Tibial artery (tissue), 4 donors: ENCODE results near the gene NTN3.
A peak's percentile ranks its signal among the peaks of the same experiment; 100 is the strongest.

Source experiments
- DNase-seq, 2 donors: peaks; one replicate each; pipeline ENCODE4 v3.0.0-alpha.2; 2019
- H3K27ac ChIP-seq, 2 donors: fragments of 200-600 bp; sonication (generic) in 1 of 2; 1 replicate in 1 of 2; 2 replicates in 1 of 2; pipeline ENCODE4 v1.5.1; 2018 to 2019; ENCODE audit warnings: mild to moderate bottlenecking in 1 of 2
- H3K27me3 ChIP-seq, 2 donors: fragments of 200-600 bp; sonication (generic) in 1 of 2; one replicate each; pipeline versions ENCODE4 v1.5.1 to v1.6.0; 2016 to 2019
- H3K36me3 ChIP-seq, 3 donors: fragments of 200-600 bp; sonication (generic) in 2 of 3; one replicate each; pipeline ENCODE4 v1.5.1; 2016 to 2019; ENCODE audit warnings: mild to moderate bottlenecking in 2 of 3
- H3K4me1 ChIP-seq, 4 donors: fragments of 200-600 bp; sonication (generic) in 2 of 4; 1 replicate in 3 of 4; 2 replicates in 1 of 4; pipeline ENCODE4 v1.5.1; 2016 to 2019
- H3K4me3 ChIP-seq, 2 donors: fragments of 200-600 bp; sonication (generic) in 1 of 2; 1 replicate in 1 of 2; 2 replicates in 1 of 2; pipeline ENCODE4 v1.5.1; 2018 to 2019; ENCODE audit warnings: mild to moderate bottlenecking in 2 of 2
- H3K9me3 ChIP-seq, 3 donors: fragments of 200-600 bp; sonication (generic) in 1 of 3; one replicate each; pipeline ENCODE4 v1.5.1; 2016 to 2019
- CTCF ChIP-seq, 2 experiments: fragments of 200-600 bp in 1 of 2; fragments of 450-650 bp in 1 of 2; IDR thresholded peaks; one replicate each; pipeline ENCODE4 v1.5.1; 2017 to 2019; ENCODE audit warnings: antibody characterized with exemption in 2 of 2, mild to moderate bottlenecking in 1 of 2, moderate library complexity in 1 of 2
- intact Hi-C: fragments of 100-400 bp; cut with DNase I; formaldehyde crosslinking; loops from one replicate; pipeline ENCODE4 v1.15.0; 2023; ENCODE audit warnings: low total_unique reads

Gene NTN3

GRCh38 chr16:2472488-2472864, 1.4 kb downstream of the NTN3 start:
- Histone ChIP-seq H3K27ac (no peak overlapping the region), H3K4me3 (no peak overlapping the region), H3K36me3 (no peaks in the 10 kb centered on the region), H3K4me1 (peaks cover 6 to 78% (median 58%) of the 10 kb centered on the region in 4 donors), H3K27me3 (peaks cover 6 to 61% of the 10 kb centered on the region in 2 donors), H3K9me3 (no peaks in the 10 kb centered on the region)
- DNase-seq: no peak
- TF ChIP-seq CTCF (IDR thresholded peaks at IDR 0.05): no peak
- intact Hi-C loops: loop anchor here (10.0 kb wide), 1 partner anchor 128 kb away; the partner anchor contains the start of gene ABCA3

- Histone ChIP-seq H3K4me3 (no peak overlapping the region), H3K27ac (no peak overlapping the region), H3K4me1 (peaks cover 6 to 73% (median 54%) of the 10 kb centered on the region in 4 donors), H3K27me3 (peaks cover 6 to 56% of the 10 kb centered on the region in 2 donors), H3K9me3 (no peaks in the 10 kb centered on the region), H3K36me3 (no peaks in the 10 kb centered on the region)
- DNase-seq: no peak
- no peak for TF ChIP-seq CTCF (IDR thresholded peaks at IDR 0.05)
- intact Hi-C loops: loop anchor here (10.0 kb wide), 1 partner anchor 128 kb away; the partner anchor contains the start of gene ABCA3
Measured at GRCh38 chr16:2472885-2473445, 1.9 kb downstream of the NTN3 start.

GRCh38 chr16:2473446-2473926, 2.4 kb downstream of the NTN3 start:
- H3K4me3 ChIP-seq: peak overlapping the region; percentile 74 to 78
- H3K27ac ChIP-seq: no peak overlapping the region
- peaks cover 6 to 51% of the 10 kb centered on the region in 2 donors for H3K27me3 ChIP-seq
- intact Hi-C loops: loop anchor here (10.0 kb wide), 1 partner anchor 129 kb away; the partner anchor contains the start of gene ABCA3
- no peak for TF ChIP-seq CTCF (IDR thresholded peaks at IDR 0.05)
- no peak for DNase-seq
- no peaks in the 10 kb centered on the region for H3K36me3 ChIP-seq
- peaks cover 6 to 68% (median 49%) of the 10 kb centered on the region in 4 donors for H3K4me1 ChIP-seq
- H3K9me3 ChIP-seq: no peaks in the 10 kb centered on the region

GRCh38 chr16:2473999-2474876, 3.1 kb downstream of the NTN3 start:
- Histone ChIP-seq H3K36me3 (no peaks in the 10 kb centered on the region), H3K27ac (peak overlapping the region; percentile 76 to 84), H3K4me1 (peaks cover 6 to 60% (median 41%) of the 10 kb centered on the region in 4 donors), H3K27me3 (peaks cover 6 to 44% of the 10 kb centered on the region in 2 donors), H3K4me3 (peak overlapping the region; percentile 74 to 78), H3K9me3 (no peaks in the 10 kb centered on the region)
- DNase-seq: no peak
- intact Hi-C loops: loop anchor here (10.0 kb wide), 1 partner anchor 129 kb away; the partner anchor contains the start of gene ABCA3
- TF ChIP-seq CTCF (IDR thresholded peaks at IDR 0.05): peak in 1 of 2 experiments; percentile 24

- peaks cover 6 to 53% (median 38%) of the 10 kb centered on the region in 4 donors for H3K4me1 ChIP-seq
Measured at GRCh38 chr16:2474877-2475412, 3.8 kb downstream of the NTN3 start, which contains the start of gene TBC1D24. TBC1D24 (plus strand) TSS chr16:2475127; CDS start chr16:2496149, 21,022 bp downstream.

More at GRCh38 chr16:2474877-2475412, 3.8 kb downstream of the NTN3 start, which contains the start of gene TBC1D24:
- Histone ChIP-seq H3K4me3 (peak within 1 kb of the TSS; percentile 74 to 78), H3K27ac (peak within 1 kb of the TSS; percentile 76 to 84), H3K36me3 (no peaks in the 10 kb centered on the region), H3K9me3 (no peaks in the 10 kb centered on the region), H3K27me3 (peaks cover 6 to 37% of the 10 kb centered on the region in 2 donors)
- TF ChIP-seq CTCF (IDR thresholded peaks at IDR 0.05): no peak
- intact Hi-C loops: loop anchor here (10.0 kb wide), 1 partner anchor 130 kb away; the partner anchor contains the start of gene ABCA3
- DNase-seq: peak; percentile 82 to 93
